PC-3 (cell line): ENCODE results near the gene GLIPR1. TPM values are rescaled to one million over a fixed set of nuclear protein-coding genes. Genes with fewer than 3 reads are reported as not detected.

Experiments
- ATAC-seq: fragments of 200-7000 bp; cut with Tn5 transposase; 2 replicates; pipeline ENCODE4 v1.9.1; 2020; ENCODE audit warnings: mild to moderate bottlenecking, moderate library complexity
- BruUV-seq: library from RNA; stranded (reverse); fragments of 400-500 nt; replicated peaks from 2 replicates; lab custom pipeline; 2021; lab: Mats Ljungman, UMichigan
- CTCF ChIA-PET: fragments of 300-600 bp; sonication (Branson Sonifier 250); formaldehyde crosslinking; loops from one replicate; lab custom pipeline; 2022; ENCODE audit warnings: antibody characterized with exemption; lab: Charles Lee
- POLR2A ChIA-PET: fragments of 300-600 bp; sonication (Branson Sonifier 250); formaldehyde crosslinking; loops from one replicate; lab custom pipeline; 2022; ENCODE audit warnings: antibody characterized with exemption; ENCODE audit not compliant: unreplicated experiment; lab: Charles Lee
- DNase-seq: peaks from one replicate; pipeline ENCODE4 v3.0.0-alpha.2; 2015
- H2AFZ ChIP-seq: fragments of 300-600 bp; sonication (generic); 2 replicates; pipeline ENCODE4 v1.6.0; 2016; ENCODE audit warnings: antibody characterized with exemption, low read length
- H3F3A ChIP-seq: fragments of 300-600 bp; sonication (generic); one replicate; pipeline ENCODE4 v1.6.0; 2017; ENCODE audit warnings: antibody characterized with exemption, low read length, control low read depth, mild to moderate bottlenecking; ENCODE audit not compliant: unreplicated experiment
- H3K27ac ChIP-seq: fragments of 300-600 bp; sonication (generic); 2 replicates; pipeline ENCODE4 v1.5.1; 2016; ENCODE audit warnings: mild to moderate bottlenecking, low read length
- H3K27me3 ChIP-seq: fragments of 300-600 bp; sonication (generic); 2 replicates; pipeline ENCODE4 v1.6.1; 2016; ENCODE audit warnings: low read length, mixed read lengths
- H3K36me3 ChIP-seq: fragments of 300-600 bp; sonication (generic); 2 replicates; pipeline ENCODE4 v1.6.1; 2016; ENCODE audit warnings: low read depth, mixed run types, low read length, mixed read lengths
- H3K4me1 ChIP-seq: fragments of 300-600 bp; sonication (generic); 2 replicates; pipeline ENCODE4 v1.5.1; 2016; ENCODE audit warnings: low read length; ENCODE audit not compliant: insufficient read depth
- H3K4me2 ChIP-seq: fragments of 300-600 bp; sonication (generic); 2 replicates; pipeline ENCODE4 v1.6.0; 2016; ENCODE audit warnings: low read length
- H3K4me3 ChIP-seq: fragments of 300-600 bp; sonication (generic); 2 replicates; pipeline ENCODE4 v1.5.1; 2016; ENCODE audit warnings: mild to moderate bottlenecking, low read length, mixed read lengths
- H3K79me2 ChIP-seq: fragments of 300-600 bp; sonication (generic); 2 replicates; pipeline ENCODE4 v1.6.1; 2017; ENCODE audit warnings: low read length, mixed read lengths
- H3K9ac ChIP-seq: fragments of 300-600 bp; sonication (generic); 2 replicates; pipeline ENCODE4 v1.6.0; 2016; ENCODE audit warnings: mild to moderate bottlenecking, low read length
- H3K9me2 ChIP-seq: fragments of 300-600 bp; sonication (generic); replicated peaks from 2 replicates; pipeline ENCODE4 v1.6.1; 2016; ENCODE audit warnings: mixed run types, low read length, mixed read lengths
- H3K9me3 ChIP-seq: fragments of 300-600 bp; sonication (generic); 2 replicates; pipeline ENCODE4 v1.6.1; 2016; ENCODE audit warnings: low read length, mixed read lengths
- H4K20me1 ChIP-seq: fragments of 300-600 bp; sonication (generic); 2 replicates; pipeline ENCODE4 v1.6.1; 2016; ENCODE audit warnings: low read length, mixed read lengths
- CTCF ChIP-seq: fragments of 300-600 bp; sonication (generic); conservative IDR thresholded peaks from 2 replicates; pipeline ENCODE4 v1.5.1; 2017; ENCODE audit warnings: antibody characterized with exemption, low read depth, mild to moderate bottlenecking, low read length
- EZH2 ChIP-seq: fragments of 300-600 bp; sonication (generic); IDR thresholded peaks from one replicate; pipeline ENCODE4 v1.6.1; 2017; ENCODE audit warnings: antibody characterized with exemption, mild to moderate bottlenecking, low read length; ENCODE audit not compliant: unreplicated experiment
- EZH2phosphoT487 ChIP-seq: fragments of 300-600 bp; sonication (generic); IDR thresholded peaks from 2 replicates; pipeline ENCODE4 v1.6.1; 2018; ENCODE audit warnings: mild to moderate bottlenecking, antibody characterized with exemption, low read length, borderline replicate concordance
- intact Hi-C: fragments of 100-400 bp; cut with micrococcal nuclease; formaldehyde crosslinking; loops from 2 replicates; pipeline ENCODE4 v1.9.0; 2023
- total RNA-seq: library from RNA; depleted of rRNA; stranded (reverse); fragments of >200 nt; gene quantifications from 2 replicates; pipeline ENCODE4 v1.2.3, GENCODE V29; 2014

Gene GLIPR1
- total RNA-seq, 1 experiment from 2014 or later, result 22.2 TPM

- Histone ChIP-seq H3K4me3 (no peak overlapping the region), H3K27ac (no peak overlapping the region), H3K27me3 (no peaks in the 10 kb centered on the region), H3K36me3 (no peaks in the 10 kb centered on the region), H2AFZ (no peak overlapping the region), H3K9me3 (no peaks in the 10 kb centered on the region), H3K79me2 (no peaks in the 10 kb centered on the region), H3K4me1 (no peaks in the 10 kb centered on the region; the same call in 1 of the 2 replicates), H4K20me1 (no peaks in the 10 kb centered on the region), H3K9me2 (no peaks in the 10 kb centered on the region), H3K4me2 (no peak overlapping the region), H3K9ac (no peak overlapping the region), H3F3A (no peaks in the 10 kb centered on the region)
- BruUV-seq, result no TSS peak
- POLR2A ChIA-PET, result no interaction called here
- intact Hi-C loops, result loop anchor here (5.0 to 10.0 kb wide), 4 partner anchors 97 to 1062 kb away; no protein-coding TSS in a partner anchor
- DNase-seq, result no peak
- ATAC-seq, result no peak
- CTCF ChIA-PET, result interaction anchor here (0.5 to 1.2 kb wide), 6 partner anchors 285 to 1061 kb away, joined by 3 to 8 read pairs (median 5); partner anchors contain the start of gene PHLDA1
- TF ChIP-seq EZH2phosphoT487 (no peak), CTCF (peak; percentile 38)
Measured at GRCh38 chr12:75525263-75525662, 44.7 kb downstream of the GLIPR1 start.

- no TSS peak for BruUV-seq
- H3K9ac ChIP-seq, result no peak overlapping the region
- H2AFZ ChIP-seq, result peak overlapping the region; percentile 42; the same call in 1 of the 2 replicates
- ATAC-seq (peak; percentile 76), DNase-seq (peak; percentile 75)
- TF ChIP-seq EZH2, result no peak
- TF ChIP-seq CTCF, result peak; percentile 87
- no peak for TF ChIP-seq EZH2phosphoT487
- no peak overlapping the region for H3K4me2 ChIP-seq
- ChIA-PET POLR2A (no interaction called here), CTCF (interaction anchor here (1.1 kb wide), 1 partner anchor 820 kb away, joined by 3 read pairs; no protein-coding TSS in a partner anchor)
- no peak overlapping the region for H3K27ac ChIP-seq
- no peaks in the 10 kb centered on the region; the same call in 1 of the 2 replicates for H3K4me1 ChIP-seq
- no peak overlapping the region for H3K4me3 ChIP-seq
- H3K36me3 ChIP-seq, result no peaks in the 10 kb centered on the region
- H3K27me3 ChIP-seq, result no peaks in the 10 kb centered on the region
- no peaks in the 10 kb centered on the region for H3K9me3 ChIP-seq
- H3K79me2 ChIP-seq, result no peaks in the 10 kb centered on the region
- no peaks in the 10 kb centered on the region for H3K9me2 ChIP-seq
- no peaks in the 10 kb centered on the region for H3F3A ChIP-seq
- intact Hi-C loops, result loop anchor here (1.0 to 10.0 kb wide), 7 partner anchors 95 to 1060 kb away; no protein-coding TSS in a partner anchor
- no peaks in the 10 kb centered on the region for H4K20me1 ChIP-seq
Measured at GRCh38 chr12:75526655-75527511, 46.3 kb downstream of the GLIPR1 start.

GRCh38 chr12:75528272-75528671, 47.7 kb downstream of the GLIPR1 start:
- Histone ChIP-seq H3K9ac (no peak overlapping the region), H3K4me1 (no peaks in the 10 kb centered on the region; the same call in 1 of the 2 replicates), H3K27me3 (no peaks in the 10 kb centered on the region), H3K27ac (no peak overlapping the region), H3K36me3 (no peaks in the 10 kb centered on the region), H4K20me1 (no peaks in the 10 kb centered on the region), H3K4me3 (no peak overlapping the region), H3F3A (no peaks in the 10 kb centered on the region), H3K9me3 (no peaks in the 10 kb centered on the region), H3K9me2 (no peaks in the 10 kb centered on the region), H3K4me2 (no peak overlapping the region), H2AFZ (no peak overlapping the region), H3K79me2 (no peaks in the 10 kb centered on the region)
- no TSS peak for BruUV-seq
- ChIA-PET POLR2A (interaction anchor here (0.5 kb wide), 1 partner anchor 760 kb away, joined by 4 read pairs; no protein-coding TSS in a partner anchor), CTCF (no interaction called here)
- ATAC-seq (no peak), DNase-seq (no peak)
- intact Hi-C loops, result loop anchor here (5.0 to 10.0 kb wide), 4 partner anchors 94 to 1059 kb away; no protein-coding TSS in a partner anchor
- no peak for TF ChIP-seq EZH2phosphoT487
- TF ChIP-seq EZH2, result no peak
- TF ChIP-seq CTCF, result no peak
